Measurements from ENCODE around the gene EGR1. TPM values are rescaled to one million over a fixed set of nuclear protein-coding genes. Genes with fewer than 3 reads are reported as not detected.
A peak's percentile ranks its signal among the peaks of the same experiment; 100 is the strongest.

The EGR1 gene
- polyA plus RNA-seq, 1 donor (not counting 4 experiments of a cell fraction or from before 2014, with no cell fraction given) = 5.6 TPM

DNA sequence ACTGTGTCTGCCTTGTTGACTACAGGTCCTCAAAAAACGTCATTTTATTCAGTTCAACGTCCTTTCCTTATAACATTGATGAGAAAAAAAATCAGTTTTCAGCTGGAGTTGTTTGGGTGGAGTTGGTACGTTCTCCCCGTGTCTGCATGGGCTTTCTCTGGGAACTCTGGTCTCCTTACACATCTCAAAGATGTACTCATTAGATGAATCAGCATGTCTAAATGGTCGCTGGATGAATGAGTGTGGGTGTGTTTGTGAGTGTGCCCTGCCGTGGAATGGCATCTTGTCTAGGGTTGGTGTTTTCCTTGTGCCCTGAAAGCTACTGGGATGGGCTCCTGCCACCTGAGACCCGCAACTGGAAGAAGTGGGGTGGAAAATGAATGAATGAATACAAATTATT is 30.1 kb downstream of the EGR1 start:
- DNase-seq (ENCODE audit: low read depth, low spot score) (no peak), FAIRE-seq (no peak)

DNA sequence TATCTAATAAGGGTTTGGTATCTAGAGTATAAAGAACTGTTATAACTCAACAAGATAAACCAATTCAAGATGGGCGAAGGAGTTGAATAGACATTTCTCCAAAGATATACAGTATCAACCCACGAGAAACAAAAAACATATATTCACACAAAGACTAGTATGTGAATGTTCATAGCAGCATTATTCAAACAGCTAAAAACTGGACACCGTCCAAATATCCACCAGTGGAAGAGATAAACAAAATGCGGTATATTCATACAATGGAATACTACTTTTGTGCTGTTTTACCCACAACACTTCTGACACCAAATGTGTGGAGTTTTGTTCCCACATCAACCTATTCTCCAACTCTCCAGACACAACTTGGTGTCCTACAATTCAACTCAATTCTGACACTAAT is 33.1 kb downstream of the EGR1 start:
- dilution Hi-C loops (cut with MboI; ENCODE audit: extremely low pct_ligation_motif_present, low sequenced_read_pairs) = no loop called here

More for the DNA sequence above, 30.1 kb downstream of the EGR1 start:
- H3K27ac ChIP-seq (ENCODE audit: control insufficient read depth, insufficient read depth, low read length) = no peak overlapping the region
- H3K9ac ChIP-seq (ENCODE audit: control insufficient read depth, extremely low read depth, insufficient read depth, low read length) = no peak overlapping the region
- TF ChIP-seq, protein P1, sequence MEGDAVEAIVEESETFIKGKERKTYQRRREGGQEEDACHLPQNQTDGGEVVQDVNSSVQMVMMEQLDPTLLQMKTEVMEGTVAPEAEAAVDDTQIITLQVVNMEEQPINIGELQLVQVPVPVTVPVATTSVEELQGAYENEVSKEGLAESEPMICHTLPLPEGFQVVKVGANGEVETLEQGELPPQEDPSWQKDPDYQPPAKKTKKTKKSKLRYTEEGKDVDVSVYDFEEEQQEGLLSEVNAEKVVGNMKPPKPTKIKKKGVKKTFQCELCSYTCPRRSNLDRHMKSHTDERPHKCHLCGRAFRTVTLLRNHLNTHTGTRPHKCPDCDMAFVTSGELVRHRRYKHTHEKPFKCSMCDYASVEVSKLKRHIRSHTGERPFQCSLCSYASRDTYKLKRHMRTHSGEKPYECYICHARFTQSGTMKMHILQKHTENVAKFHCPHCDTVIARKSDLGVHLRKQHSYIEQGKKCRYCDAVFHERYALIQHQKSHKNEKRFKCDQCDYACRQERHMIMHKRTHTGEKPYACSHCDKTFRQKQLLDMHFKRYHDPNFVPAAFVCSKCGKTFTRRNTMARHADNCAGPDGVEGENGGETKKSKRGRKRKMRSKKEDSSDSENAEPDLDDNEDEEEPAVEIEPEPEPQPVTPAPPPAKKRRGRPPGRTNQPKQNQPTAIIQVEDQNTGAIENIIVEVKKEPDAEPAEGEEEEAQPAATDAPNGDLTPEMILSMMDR (optimal IDR thresholded peaks at IDR 0.05 in 1 of 3, IDR thresholded peaks at IDR 0.05 in 1 of 3, conservative IDR thresholded peaks at IDR 0.05 in 1 of 3; ENCODE audit: extremely low read depth in 1 of 3, insufficient read depth in 2 of 3, low read length in 3 of 3) = no peak
- no peak for TF ChIP-seq EZH2 (IDR thresholded peaks at IDR 0.05; ENCODE audit: low read length)
- H3K9me1 ChIP-seq (ENCODE audit: control insufficient read depth, extremely low read depth, insufficient read depth, low read length) = no peaks in the 10 kb centered on the region
- H3K4me2 ChIP-seq (ENCODE audit: control insufficient read depth, extremely low read depth, insufficient read depth, low read depth, low read length) = no peak overlapping the region
- H3K9me3 ChIP-seq (ENCODE audit: control insufficient read depth, low read depth, low read length) = no peaks in the 10 kb centered on the region
- H3K79me2 ChIP-seq (ENCODE audit: control insufficient read depth, insufficient read depth, low read length) = no peaks in the 10 kb centered on the region
- no peaks in the 10 kb centered on the region for H3K36me3 ChIP-seq (ENCODE audit: control insufficient read depth in 2 of 2, extremely low read depth in 1 of 2, insufficient read depth in 2 of 2, low read length in 2 of 2)
- peaks cover 32% of the 10 kb centered on the region for H3K4me1 ChIP-seq (ENCODE audit: control insufficient read depth, extremely low read depth, insufficient read depth, low read length)
- no peak overlapping the region for H3K4me3 ChIP-seq (ENCODE audit: control insufficient read depth in 2 of 3, extremely low read depth in 1 of 3, insufficient read depth in 2 of 3, low read depth in 1 of 3, low read length in 3 of 3)
- H4K20me1 ChIP-seq (ENCODE audit: control insufficient read depth, extremely low read depth, insufficient read depth, low read length) = no peaks in the 10 kb centered on the region
- dilution Hi-C loops (cut with MboI; ENCODE audit: extremely low pct_ligation_motif_present, low sequenced_read_pairs) = no loop called here
- no peaks in the 10 kb centered on the region for H3K27me3 ChIP-seq (ENCODE audit: control insufficient read depth, extremely low read depth, insufficient read depth, low read length)
- H2AFZ ChIP-seq (ENCODE audit: control insufficient read depth, low read length) = no peak overlapping the region

More for the DNA sequence above, 33.1 kb downstream of the EGR1 start:
- Histone ChIP-seq H3K4me3 (ENCODE audit: control insufficient read depth in 2 of 3, extremely low read depth in 1 of 3, insufficient read depth in 2 of 3, low read depth in 1 of 3, low read length in 3 of 3) (no peak overlapping the region), H3K9ac (ENCODE audit: control insufficient read depth, extremely low read depth, insufficient read depth, low read length) (no peak overlapping the region), H3K9me3 (ENCODE audit: control insufficient read depth, low read depth, low read length) (no peaks in the 10 kb centered on the region), H3K9me1 (ENCODE audit: control insufficient read depth, extremely low read depth, insufficient read depth, low read length) (no peaks in the 10 kb centered on the region), H3K4me1 (ENCODE audit: control insufficient read depth, extremely low read depth, insufficient read depth, low read length) (peaks cover 11% of the 10 kb centered on the region), H2AFZ (ENCODE audit: control insufficient read depth, low read length) (no peak overlapping the region), H3K79me2 (ENCODE audit: control insufficient read depth, insufficient read depth, low read length) (no peaks in the 10 kb centered on the region), H3K27ac (ENCODE audit: control insufficient read depth, insufficient read depth, low read length) (no peak overlapping the region), H3K27me3 (ENCODE audit: control insufficient read depth, extremely low read depth, insufficient read depth, low read length) (no peaks in the 10 kb centered on the region), H3K4me2 (ENCODE audit: control insufficient read depth, extremely low read depth, insufficient read depth, low read depth, low read length) (no peak overlapping the region), H4K20me1 (ENCODE audit: control insufficient read depth, extremely low read depth, insufficient read depth, low read length) (no peaks in the 10 kb centered on the region), H3K36me3 (ENCODE audit: control insufficient read depth in 2 of 2, extremely low read depth in 1 of 2, insufficient read depth in 2 of 2, low read length in 2 of 2) (no peaks in the 10 kb centered on the region)
- FAIRE-seq = peak; percentile 51
- DNase-seq (ENCODE audit: low read depth, low spot score) = no peak
- no peak for TF ChIP-seq EZH2 (IDR thresholded peaks at IDR 0.05; ENCODE audit: low read length)
- TF ChIP-seq, protein P1 (optimal IDR thresholded peaks at IDR 0.05 in 1 of 3, IDR thresholded peaks at IDR 0.05 in 1 of 3, conservative IDR thresholded peaks at IDR 0.05 in 1 of 3; ENCODE audit: extremely low read depth in 1 of 3, insufficient read depth in 2 of 3, low read length in 3 of 3) = no peak
